H1 (cell line): Measurements from ENCODE around the gene GALNT18. TPM values are rescaled to one million over a fixed set of nuclear protein-coding genes. Genes with fewer than 3 reads are reported as not detected.

Experiments
- PHF8 ChIP-seq: fragments of 200-600 bp; sonication (generic); conservative IDR thresholded peaks from 2 replicates; pipeline ENCODE4 v1.7.1; 2012; ENCODE audit warnings: low read depth, mild to moderate bottlenecking, inconsistent platforms, low read length, moderate library complexity
- polyA plus RNA-seq, 7 experiments: library from polyadenylated mRNA; depleted of rRNA in 3 of 7; stranded (reverse) in 5 of 7; unstranded in 2 of 7; fragments of >200 nt in 5 of 7; fragments of 200-250 nt in 2 of 7; gene quantifications; 1 replicate in 5 of 7; 2 replicates in 1 of 7; 4 replicates in 1 of 7; pipeline versions ENCODE4 v1.2.1 to v1.2.3, GENCODE V29; 2011 to 2013; ENCODE audit warnings: missing spikeins in 2 of 7, mixed read lengths in 2 of 7
- total RNA-seq: library from RNA; stranded (reverse); fragmentation: NEBNext Ultra II Directional; extraction: Animal tissue kit (Norgen Biotek cat#: 25700); gene quantifications from 2 replicates; pipeline ENCODE4 v1.2.1, GENCODE V29; 2021
- TF ChIP-seq, protein P1 (sequence below): fragments of 300-600 bp; sonication (generic); IDR thresholded peaks from 2 replicates; pipeline ENCODE4 v1.7.1; 2012; ENCODE audit warnings: low read length, moderate library complexity, mild to moderate bottlenecking, inconsistent platforms; ENCODE audit not compliant: insufficient replicate concordance

Gene GALNT18
- total and polyA plus RNA-seq, 2 of the 8 experiments (the other 6 are each of a cell fraction or from before 2014, with no cell fraction given) = 6.0 to 9.4 TPM

DNA sequence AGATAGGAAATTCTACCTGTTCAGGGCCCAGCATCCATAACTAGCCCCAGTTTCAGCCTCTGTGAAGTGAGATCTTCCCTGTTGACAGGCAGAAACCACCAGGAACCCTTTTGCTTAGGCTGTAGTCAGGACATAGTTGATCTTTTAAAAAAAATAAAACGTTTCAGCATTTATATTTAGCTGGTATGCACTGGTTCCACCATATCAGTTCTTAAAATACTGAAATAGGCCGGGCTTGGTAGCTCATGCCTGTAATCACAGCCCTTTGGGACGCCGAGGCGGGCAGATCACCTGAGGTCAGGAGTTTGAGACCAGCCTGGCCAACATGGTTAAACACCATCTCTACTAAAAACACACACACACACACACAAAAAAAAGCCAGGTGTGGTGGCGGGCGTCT lies 35.3 kb downstream of the GALNT18 start (continued):
- TF ChIP-seq, protein P1, sequence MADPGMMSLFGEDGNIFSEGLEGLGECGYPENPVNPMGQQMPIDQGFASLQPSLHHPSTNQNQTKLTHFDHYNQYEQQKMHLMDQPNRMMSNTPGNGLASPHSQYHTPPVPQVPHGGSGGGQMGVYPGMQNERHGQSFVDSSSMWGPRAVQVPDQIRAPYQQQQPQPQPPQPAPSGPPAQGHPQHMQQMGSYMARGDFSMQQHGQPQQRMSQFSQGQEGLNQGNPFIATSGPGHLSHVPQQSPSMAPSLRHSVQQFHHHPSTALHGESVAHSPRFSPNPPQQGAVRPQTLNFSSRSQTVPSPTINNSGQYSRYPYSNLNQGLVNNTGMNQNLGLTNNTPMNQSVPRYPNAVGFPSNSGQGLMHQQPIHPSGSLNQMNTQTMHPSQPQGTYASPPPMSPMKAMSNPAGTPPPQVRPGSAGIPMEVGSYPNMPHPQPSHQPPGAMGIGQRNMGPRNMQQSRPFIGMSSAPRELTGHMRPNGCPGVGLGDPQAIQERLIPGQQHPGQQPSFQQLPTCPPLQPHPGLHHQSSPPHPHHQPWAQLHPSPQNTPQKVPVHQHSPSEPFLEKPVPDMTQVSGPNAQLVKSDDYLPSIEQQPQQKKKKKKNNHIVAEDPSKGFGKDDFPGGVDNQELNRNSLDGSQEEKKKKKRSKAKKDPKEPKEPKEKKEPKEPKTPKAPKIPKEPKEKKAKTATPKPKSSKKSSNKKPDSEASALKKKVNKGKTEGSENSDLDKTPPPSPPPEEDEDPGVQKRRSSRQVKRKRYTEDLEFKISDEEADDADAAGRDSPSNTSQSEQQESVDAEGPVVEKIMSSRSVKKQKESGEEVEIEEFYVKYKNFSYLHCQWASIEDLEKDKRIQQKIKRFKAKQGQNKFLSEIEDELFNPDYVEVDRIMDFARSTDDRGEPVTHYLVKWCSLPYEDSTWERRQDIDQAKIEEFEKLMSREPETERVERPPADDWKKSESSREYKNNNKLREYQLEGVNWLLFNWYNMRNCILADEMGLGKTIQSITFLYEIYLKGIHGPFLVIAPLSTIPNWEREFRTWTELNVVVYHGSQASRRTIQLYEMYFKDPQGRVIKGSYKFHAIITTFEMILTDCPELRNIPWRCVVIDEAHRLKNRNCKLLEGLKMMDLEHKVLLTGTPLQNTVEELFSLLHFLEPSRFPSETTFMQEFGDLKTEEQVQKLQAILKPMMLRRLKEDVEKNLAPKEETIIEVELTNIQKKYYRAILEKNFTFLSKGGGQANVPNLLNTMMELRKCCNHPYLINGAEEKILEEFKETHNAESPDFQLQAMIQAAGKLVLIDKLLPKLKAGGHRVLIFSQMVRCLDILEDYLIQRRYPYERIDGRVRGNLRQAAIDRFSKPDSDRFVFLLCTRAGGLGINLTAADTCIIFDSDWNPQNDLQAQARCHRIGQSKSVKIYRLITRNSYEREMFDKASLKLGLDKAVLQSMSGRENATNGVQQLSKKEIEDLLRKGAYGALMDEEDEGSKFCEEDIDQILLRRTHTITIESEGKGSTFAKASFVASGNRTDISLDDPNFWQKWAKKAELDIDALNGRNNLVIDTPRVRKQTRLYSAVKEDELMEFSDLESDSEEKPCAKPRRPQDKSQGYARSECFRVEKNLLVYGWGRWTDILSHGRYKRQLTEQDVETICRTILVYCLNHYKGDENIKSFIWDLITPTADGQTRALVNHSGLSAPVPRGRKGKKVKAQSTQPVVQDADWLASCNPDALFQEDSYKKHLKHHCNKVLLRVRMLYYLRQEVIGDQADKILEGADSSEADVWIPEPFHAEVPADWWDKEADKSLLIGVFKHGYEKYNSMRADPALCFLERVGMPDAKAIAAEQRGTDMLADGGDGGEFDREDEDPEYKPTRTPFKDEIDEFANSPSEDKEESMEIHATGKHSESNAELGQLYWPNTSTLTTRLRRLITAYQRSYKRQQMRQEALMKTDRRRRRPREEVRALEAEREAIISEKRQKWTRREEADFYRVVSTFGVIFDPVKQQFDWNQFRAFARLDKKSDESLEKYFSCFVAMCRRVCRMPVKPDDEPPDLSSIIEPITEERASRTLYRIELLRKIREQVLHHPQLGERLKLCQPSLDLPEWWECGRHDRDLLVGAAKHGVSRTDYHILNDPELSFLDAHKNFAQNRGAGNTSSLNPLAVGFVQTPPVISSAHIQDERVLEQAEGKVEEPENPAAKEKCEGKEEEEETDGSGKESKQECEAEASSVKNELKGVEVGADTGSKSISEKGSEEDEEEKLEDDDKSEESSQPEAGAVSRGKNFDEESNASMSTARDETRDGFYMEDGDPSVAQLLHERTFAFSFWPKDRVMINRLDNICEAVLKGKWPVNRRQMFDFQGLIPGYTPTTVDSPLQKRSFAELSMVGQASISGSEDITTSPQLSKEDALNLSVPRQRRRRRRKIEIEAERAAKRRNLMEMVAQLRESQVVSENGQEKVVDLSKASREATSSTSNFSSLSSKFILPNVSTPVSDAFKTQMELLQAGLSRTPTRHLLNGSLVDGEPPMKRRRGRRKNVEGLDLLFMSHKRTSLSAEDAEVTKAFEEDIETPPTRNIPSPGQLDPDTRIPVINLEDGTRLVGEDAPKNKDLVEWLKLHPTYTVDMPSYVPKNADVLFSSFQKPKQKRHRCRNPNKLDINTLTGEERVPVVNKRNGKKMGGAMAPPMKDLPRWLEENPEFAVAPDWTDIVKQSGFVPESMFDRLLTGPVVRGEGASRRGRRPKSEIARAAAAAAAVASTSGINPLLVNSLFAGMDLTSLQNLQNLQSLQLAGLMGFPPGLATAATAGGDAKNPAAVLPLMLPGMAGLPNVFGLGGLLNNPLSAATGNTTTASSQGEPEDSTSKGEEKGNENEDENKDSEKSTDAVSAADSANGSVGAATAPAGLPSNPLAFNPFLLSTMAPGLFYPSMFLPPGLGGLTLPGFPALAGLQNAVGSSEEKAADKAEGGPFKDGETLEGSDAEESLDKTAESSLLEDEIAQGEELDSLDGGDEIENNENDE = no peak
- TF ChIP-seq PHF8 = no peak
- TF ChIP-seq, all 59 proteins: peak for 0
